ENCODE data around the gene UBAC1. TPM values are rescaled to one million over a fixed set of nuclear protein-coding genes. Genes with fewer than 3 reads are reported as not detected.

Gene UBAC1
- total and polyA plus RNA-seq, 9 of the 15 experiments (the other 6 are each of a cell fraction or from before 2014, with no cell fraction given), result 94.0 to 399 (median 228) TPM

GRCh38 chr9:135951889-135952663 lies 9.1 kb downstream of the UBAC1 start (continued):
- TF ChIP-seq CGGBP1 (CRISPR knock-in tag; IDR thresholded peaks at IDR 0.05) (no peak), PHB (CRISPR knock-in tag; IDR thresholded peaks at IDR 0.05) (no peak), ZNF77 (CRISPR knock-in tag; IDR thresholded peaks at IDR 0.05) (no peak), ZBTB40 (IDR thresholded peaks at IDR 0.05) (0 out of 2 replicates have a peak, but pooled peaks have one; percentile 14), ZBTB40 (CRISPR knock-in tag; IDR thresholded peaks at IDR 0.05) (no peak), DACH1 (IDR thresholded peaks at IDR 0.05; ENCODE audit: partially characterized antibody) (no peak), IRF1 (CRISPR knock-in tag; IDR thresholded peaks at IDR 0.05; ENCODE audit: borderline replicate concordance) (no peak), FIP1L1 (IDR thresholded peaks at IDR 0.05; ENCODE audit: low read depth, low read length, poor library complexity, severe bottlenecking) (no peak), ZNF175 (CRISPR knock-in tag; IDR thresholded peaks at IDR 0.05; ENCODE audit: low read depth) (peak; percentile 93), ZBTB9 (CRISPR knock-in tag; IDR thresholded peaks at IDR 0.05) (peak; percentile 87)
